ENCODE data around the gene RIN2.

The RIN2 gene, protein sequence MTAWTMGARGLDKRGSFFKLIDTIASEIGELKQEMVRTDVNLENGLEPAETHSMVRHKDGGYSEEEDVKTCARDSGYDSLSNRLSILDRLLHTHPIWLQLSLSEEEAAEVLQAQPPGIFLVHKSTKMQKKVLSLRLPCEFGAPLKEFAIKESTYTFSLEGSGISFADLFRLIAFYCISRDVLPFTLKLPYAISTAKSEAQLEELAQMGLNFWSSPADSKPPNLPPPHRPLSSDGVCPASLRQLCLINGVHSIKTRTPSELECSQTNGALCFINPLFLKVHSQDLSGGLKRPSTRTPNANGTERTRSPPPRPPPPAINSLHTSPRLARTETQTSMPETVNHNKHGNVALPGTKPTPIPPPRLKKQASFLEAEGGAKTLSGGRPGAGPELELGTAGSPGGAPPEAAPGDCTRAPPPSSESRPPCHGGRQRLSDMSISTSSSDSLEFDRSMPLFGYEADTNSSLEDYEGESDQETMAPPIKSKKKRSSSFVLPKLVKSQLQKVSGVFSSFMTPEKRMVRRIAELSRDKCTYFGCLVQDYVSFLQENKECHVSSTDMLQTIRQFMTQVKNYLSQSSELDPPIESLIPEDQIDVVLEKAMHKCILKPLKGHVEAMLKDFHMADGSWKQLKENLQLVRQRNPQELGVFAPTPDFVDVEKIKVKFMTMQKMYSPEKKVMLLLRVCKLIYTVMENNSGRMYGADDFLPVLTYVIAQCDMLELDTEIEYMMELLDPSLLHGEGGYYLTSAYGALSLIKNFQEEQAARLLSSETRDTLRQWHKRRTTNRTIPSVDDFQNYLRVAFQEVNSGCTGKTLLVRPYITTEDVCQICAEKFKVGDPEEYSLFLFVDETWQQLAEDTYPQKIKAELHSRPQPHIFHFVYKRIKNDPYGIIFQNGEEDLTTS

DNA sequence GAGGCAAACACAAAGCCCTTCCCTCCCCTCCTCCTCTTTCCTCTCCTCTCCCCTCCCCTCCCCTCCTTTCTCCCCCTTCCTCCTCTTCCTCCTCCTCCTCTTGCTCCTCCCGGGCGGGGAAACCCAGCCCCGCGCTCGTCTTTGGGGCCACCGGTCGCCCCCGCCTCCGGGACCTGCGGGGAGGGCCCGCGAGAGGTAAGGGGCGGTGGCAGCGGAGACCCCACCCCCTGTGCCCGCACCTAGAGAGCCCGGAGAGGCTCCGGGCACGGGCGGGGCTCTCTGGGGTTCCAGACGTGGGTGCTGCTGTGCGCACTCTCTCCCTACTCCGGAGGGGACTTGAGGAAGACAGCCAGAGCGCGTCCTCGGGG is at the start of gene RIN2:
Gene RIN2 (plus strand): TSS at position 126 of the 368 bp plus-strand sequence. CDS start 131,344 bp downstream, outside the sequence.
- no peak for FAIRE-seq

DNA sequence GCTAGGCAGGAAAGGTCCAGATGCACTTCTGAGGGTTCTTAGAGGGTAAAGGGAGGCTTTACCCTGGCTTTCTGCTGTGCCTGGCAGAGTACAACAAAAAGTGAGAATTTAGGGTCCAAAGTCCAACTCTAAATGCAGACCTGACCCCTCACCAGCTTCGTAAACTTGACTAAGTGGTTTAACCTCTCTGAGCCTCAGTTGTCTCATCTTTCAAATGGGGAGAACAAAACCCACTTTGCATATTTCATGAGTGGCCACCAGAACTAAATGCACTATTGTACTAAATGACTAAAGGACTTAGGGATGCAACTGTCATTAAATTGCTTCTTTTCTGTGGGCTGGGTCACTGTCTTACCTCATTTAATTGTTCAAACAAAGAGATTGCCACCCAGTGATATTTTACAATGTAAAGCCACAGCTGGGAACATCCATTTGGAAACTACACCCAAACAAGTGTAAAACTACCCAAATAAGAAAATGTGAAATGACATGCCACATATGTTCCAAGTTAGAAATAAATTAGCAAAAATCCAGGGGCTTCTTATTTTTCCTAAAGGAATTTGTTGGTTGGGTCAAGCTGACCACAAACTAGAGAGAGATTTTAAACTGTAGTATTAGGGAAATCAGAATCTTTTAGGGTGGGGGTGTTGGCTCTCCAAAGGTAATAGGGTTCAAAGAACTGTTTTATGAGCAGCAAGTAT is 48.3 kb upstream of the RIN2 start:
- no peak for FAIRE-seq

DNA sequence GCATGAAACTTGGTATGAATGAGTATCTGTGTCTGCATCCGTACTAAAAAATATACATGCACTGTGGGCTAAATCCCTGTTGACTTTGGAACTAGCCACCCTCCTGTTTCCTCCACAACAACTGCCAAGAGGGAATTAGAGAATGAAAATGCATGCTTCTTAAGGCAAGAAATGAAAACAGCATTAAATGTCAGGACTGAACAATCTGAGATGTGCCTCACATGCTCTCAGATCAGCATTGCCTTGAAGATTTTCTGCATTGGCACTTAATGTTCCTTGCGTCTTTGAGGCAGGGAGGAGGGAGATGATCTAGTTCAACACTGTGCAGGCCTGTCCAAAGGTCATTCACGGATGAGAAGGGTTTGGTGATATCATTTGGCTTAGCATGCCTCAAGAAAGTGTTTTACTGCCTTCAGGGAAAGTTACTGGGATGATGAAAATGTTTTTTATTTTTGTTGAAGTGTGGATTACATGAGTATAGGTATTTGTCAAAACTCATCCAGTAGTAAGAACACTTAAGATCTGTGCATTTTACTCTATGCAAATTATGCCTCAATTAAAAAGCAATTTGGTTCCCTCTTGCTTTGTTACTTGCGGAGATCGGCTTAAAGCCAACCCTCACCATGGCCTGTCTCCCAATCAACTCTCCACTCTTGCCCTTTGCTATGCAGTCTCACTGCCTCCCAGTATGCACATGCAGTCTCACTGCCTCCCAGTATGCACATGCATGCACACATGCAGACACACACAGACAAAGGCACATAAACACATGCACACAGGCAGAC is 47.5 kb upstream of the RIN2 start:
- no peak for FAIRE-seq

DNA sequence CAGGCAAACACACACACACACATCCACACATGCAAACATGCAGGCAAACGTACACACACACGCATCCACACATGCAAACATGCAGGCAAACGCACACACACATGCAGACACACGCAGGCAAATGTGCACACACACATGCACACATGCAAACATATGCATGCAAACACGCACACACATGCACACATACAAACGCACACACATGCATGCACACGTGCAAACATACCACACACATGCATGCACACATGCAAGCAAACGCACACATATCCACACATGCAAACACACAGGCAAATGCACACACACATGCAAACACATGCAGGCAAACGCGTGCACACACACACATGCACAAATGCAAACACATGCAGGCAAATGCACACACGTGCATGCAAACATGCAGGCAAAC is 46.9 kb upstream of the RIN2 start:
- no peak for FAIRE-seq

DNA sequence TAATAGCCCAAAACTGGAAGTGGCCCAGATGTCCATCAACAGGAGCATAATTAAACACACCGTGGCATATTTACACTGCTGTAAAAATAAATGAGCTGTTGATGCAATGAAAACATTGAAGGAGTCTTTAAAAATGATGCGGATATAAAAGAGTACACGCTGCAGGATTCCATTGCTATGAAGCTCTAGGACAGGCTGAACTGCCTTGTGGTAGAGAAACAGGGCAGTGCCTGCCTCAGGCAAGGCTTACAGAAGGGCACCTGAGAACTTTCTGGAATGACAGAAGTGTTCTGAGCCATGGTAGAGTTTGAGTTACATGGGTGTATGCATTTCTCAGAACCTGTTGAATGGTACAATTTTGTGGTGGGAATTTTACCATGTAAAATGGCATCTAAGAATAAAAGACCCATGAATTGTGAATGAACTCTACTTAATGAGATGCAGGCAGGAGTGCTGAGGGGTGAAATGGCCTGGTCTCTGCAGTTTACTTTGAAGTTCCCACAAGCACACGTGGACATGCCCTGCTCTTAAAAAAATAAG is 45.3 kb upstream of the RIN2 start:
- FAIRE-seq = no peak

DNA sequence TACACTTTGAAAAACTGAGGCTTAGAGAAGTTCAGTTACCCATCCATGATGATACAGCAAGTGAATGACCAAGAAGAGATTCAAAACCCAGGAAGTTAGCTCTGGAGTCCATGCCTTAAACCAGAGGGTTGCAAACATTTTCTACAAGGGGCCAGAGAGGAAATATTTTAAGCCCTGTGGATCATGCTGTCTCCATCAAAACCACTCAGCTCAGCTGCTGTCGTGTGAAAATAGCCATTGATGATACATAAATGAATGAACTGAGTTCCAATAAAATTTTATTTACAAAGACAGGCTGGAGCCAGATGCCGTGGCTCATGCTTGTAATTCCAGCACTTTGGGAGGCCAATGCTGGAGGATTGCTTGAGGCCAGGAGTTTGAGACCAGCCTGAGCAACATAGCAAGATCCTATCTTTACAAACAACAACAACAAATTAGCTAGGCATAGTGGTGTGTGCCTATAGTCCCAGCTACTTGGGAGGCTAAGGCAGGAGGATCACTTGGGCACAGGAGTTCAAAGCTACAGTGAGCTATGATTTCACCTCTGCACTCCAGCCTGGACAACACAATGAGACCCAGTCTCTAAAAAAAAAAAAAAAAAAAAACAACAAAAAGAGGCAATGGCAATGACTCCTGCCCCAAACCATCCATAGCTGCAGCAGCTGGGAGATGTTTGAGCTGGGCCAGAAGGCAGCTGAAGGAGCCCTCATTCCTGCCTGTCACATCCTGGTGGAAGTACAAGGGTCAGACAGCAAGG is 44.1 kb upstream of the RIN2 start:
- FAIRE-seq = no peak

DNA sequence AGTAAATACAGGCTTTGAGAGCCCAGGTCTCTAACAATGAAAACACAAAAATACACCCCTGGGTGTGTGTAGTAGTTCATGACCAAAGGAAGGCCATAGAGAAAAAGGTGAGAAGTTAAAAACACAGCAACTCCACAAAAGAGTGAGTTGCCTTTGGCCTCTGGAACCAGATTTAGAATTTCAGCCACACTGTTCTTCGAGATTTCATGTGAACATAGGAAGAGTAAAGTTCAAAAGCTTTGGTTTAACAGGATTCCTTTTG is 43.5 kb upstream of the RIN2 start:
- FAIRE-seq = no peak

DNA sequence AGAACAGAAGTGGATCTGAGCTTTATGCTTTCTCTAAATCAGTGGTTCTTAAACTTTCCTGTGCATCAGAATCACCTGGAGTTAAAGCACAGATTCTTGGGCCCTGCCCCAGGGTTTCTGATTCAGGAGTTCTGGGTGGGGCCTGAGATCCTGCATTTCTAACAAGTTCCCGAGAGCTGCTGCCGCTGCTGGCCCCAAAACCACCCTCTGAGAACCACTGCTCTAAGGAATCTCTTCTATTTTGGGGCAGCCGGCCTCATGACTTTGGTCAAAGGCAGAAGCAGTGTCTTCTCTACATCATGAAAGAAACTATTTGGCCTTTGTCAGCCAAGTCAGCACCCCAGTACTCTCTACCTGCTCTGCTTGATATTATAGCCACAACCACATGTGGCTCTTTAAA is 42.1 kb upstream of the RIN2 start:
- no peak for FAIRE-seq

DNA sequence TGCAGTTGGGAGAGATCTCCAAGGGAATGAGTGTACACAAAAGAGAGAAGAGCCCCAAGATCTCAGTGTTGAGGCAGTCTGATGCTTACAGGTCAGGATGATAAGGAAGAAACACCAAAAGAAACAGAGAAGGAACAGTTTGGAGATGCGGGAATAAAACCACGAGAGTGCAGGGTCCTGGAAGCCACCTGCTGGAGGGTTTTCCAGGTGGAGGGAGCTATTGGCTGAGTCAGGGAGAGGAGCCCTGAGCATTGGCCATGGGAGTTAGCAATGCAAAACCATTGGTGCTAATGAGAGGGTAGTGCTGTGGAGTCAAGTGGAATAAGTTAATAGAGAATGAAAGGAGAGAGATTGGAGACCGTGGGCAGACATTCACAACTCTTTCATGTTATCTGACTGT is 39.2 kb upstream of the RIN2 start:
- no peak for FAIRE-seq

DNA sequence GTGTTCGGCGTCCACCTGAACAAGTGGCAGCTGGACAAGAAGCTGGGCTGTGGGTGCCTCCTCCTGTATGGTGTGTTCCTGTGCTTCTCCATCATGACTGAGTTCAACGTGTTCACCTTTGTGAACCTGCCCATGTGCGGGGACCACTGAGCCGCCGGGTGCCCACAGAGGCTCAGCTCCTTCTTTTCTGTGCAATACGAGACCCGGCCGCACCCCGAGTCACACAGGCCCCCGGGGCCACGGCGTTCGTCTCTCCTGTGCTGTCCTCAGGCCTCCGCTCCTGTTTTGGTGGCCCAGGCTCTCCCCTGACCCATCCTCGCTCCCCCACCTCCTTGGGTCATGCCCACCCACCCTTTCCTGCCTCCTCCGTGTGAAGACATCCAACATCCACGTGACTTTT is 37.1 kb upstream of the RIN2 start:
- FAIRE-seq = no peak

DNA sequence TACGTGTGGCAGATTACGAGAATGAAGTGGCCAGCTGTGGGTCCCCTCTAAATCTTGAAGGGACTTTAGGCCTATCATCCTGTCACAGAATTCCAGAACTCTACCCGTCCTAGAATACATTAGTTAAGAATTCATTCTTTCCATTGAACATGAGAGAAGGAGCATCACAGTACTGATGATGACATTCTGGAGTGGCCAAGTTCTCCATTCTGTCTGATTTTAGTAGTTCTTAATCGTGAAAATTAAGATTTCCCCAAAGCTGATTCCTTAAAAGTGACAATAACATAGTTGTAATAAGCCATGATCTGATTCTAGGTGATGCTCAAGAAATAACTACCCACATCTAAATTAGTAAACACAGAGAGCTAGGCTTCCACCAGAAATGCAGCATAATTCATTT is 35.0 kb upstream of the RIN2 start:
- FAIRE-seq = no peak

DNA sequence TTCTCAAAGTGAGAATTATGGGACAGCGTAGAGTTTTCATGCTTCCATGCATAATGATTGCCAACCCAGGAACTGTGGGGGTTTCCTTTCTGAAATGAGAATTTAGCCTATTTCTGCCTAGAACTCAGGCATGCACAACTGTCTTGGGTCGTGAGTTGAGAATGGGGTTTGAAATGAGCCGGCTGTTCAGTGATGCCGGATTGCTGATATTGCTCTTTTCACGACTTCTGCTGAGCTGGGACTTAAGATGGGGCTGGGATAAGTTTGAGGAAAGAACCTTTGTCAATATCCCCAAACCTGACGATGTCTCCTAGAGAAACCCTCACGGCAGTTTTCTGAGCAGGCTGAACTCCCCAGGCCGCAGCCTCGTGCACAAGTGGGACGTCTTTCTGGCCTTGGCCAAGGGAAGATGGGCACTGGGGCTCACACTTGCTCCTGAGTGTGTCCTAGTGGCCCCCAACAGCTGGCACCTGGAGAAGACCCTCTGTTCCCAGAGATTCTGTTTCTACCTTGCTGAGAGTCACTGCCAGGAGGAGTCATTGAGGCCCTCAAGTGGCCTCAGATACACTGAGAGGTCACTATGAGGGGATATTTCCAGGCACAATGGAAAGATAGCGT is 34.1 kb upstream of the RIN2 start:
- no peak for FAIRE-seq

DNA sequence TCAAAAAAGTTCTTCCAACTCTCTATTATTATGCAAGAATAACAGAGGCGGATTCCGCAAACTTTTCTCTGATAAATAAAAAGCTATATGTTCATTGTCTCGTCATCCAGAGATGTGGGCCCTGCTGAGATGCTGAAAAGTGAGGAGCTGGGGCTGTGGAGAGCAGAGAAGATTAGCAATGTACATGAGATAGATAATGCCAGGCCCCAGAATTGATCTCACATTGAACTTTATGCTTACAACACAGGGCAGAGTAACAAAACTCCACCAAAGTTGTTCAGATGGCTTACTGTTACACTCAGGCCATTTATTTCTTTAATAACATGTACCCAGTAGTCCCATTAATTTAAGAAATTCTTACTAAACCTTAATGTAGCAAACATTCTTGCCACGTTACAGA is 32.7 kb upstream of the RIN2 start:
- FAIRE-seq = no peak

DNA sequence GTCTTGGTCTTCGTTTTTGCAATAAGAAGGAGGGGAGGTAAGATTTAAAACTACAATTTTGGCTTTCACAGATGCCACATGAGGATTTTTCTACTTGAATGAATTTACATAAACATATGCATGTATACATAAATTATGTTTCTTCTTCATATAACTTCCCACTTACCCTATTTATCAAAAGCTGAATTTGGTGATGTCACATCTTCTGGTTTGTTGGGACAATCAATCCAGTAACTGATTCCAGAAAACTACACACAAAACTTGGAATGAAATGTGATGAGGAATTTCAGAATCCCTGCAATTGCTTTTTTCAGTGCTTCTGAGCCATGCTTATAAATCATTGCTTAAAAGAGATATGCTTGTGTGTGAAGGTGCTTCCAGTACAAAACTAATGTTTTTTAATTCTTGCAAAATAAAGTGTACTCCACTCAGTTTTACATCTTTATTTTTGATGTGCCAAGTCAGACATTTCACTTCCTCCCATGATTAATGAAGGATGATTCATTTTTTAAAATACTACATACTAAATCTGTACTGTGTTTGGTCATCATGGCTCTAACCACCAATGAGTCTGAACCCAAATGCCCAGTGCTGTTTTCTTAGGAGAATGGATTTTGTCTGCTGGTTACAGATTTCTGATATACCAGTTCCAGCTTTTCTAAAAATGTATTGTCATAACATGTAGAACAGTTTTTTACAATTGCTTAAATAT is 32.1 kb upstream of the RIN2 start:
- FAIRE-seq = no peak

DNA sequence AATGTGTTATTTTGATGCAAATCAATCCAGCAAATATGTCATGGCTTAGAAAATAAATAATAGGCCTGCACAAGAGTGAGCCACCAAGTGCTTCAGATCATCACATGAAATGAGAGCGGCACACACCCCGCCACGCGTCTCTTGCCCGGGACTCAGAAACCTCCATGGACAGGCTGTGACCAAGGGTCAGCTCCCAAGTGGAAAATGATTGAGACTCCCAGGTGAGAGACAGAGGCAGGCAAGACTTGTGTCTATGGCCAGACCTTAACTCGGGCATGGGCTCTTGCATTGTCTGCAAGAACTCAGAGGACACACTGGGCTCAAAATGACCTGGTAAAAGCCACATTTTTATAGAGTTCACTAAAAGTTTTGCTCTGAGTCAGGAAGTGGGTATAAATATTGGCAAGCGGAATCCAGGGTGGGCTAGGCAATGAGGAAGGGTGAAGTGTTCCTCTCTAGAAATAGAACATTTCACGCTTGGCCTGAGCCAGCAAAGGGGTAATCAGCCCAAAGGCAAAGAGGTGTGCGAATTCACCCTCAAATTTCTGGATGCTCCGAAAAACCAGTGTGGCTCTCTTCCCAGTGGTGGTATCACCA is 30.7 kb upstream of the RIN2 start:
- FAIRE-seq = no peak

DNA sequence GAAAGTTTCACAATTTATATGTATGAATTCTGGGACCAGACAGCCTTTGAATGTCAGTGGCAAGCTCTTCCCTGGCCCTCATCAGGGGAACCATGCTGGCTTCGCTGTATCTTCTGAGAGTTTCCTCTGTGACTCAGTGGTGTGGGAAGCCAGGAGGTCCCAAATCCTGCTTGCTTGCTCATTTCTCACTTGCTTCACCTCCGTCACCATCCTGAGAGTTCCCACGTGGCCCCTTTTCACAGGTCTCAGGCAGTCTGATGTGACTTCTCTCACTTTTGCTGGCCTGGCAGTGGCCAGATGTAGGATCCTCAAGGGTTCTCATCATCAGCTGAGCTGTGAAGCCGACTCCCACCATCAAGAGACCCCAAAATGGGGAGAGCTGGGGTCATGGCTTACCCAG is 28.4 kb upstream of the RIN2 start:
- no peak for FAIRE-seq

DNA sequence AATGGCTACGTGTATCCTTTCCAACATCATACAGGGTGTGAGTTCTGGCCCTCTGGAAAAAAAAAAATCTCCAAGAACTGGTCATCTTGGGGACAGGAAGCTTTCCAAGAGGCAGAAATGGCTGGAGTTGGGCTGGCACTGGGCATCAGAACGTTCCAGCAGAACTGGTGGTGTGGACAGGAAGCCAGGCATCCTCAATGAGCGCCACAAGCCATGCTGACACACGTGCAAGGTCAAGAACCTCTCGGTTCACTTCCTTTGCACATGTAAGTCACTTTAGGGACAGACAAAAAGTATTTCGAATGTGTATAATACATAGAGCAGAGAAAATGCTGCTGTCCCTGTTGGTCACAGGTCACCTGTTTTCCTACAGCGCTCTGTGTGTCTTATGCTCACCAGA is 27.4 kb upstream of the RIN2 start:
- FAIRE-seq = no peak

DNA sequence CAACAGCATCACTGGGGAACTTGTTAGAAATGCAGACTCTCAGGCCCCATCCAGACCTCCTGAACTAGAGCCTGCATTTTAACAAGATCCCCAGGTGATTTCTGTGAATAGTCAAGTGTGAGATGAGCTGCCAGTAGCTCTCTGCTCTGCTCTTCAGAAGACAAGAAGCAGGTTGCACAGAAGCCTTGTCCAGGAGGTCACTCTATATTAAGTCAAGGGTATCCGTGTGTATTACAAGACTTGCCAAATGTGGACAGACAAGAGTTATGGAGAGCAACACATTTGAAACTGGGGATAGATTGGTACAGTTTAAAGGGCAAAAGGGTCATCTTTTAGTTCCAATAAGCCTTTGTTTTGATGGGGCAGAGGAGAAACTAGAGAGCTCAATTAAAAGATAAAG is 23.2 kb upstream of the RIN2 start:
- no peak for FAIRE-seq

DNA sequence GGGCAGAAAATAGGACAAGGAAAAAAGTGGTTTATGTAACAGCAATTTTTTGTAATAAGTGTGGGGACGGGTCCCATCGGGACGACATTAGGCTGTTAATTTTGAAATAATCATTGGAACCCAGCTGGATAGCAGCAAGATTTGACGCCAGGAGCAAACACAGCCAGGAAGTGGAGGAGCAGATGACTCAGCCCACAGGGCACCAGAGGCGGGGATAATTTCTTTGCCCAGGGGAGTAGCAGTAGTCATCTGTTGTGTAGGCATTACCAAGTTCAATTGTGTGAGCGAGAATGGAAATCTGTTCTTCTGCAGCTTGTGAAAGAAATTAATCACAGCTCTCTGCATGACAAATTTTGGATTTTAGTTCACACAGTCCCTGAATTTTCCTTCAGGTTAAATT is 22.6 kb upstream of the RIN2 start:
- no peak for FAIRE-seq

DNA sequence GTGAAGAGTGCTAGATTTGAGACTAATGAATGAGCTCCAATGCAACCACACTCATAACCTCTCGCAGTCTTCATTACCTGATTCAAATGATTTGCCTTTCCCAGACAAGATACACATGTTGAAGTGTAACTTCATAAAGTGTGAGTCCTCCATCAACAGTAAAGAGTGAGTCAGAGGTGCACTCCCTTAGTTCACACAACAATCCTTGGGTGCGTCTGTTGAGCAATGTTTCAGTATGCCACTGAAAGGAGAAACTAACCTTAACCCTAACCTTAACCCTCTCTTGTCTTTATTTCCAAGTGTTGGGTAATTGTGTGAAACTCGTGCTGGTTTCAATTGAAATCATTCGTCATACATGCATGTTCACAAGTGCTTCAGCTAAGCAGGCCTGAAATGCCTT is 21.0 kb upstream of the RIN2 start:
- FAIRE-seq = no peak

DNA sequence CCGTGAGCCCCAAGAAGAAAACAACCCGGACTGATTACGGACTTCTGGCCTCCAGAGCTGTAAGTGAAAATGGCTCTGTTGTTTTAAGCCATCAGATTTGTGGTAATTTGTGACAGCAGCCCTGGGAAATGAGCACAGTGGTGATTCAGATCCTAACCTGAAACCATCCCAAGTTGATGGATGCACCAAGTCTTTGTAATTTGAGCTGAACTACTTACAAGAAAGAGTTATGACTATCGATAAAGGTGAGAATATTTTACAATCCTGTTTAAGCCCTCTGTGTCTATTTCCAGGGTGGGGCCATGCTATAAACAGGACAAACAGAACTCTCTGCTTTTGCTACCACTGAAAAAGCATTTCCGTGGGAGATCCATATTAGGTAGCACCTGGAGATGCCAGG is 19.1 kb upstream of the RIN2 start:
- FAIRE-seq = no peak
